Panc1 (cell line): ENCODE results near the gene EIF2B2. TPM values are rescaled to one million over a fixed set of nuclear protein-coding genes. Genes with fewer than 3 reads are reported as not detected.

Experiments
- ATAC-seq: fragments of 200-7000 bp; cut with Tn5 transposase; 2 replicates; pipeline ENCODE4 v1.9.1; 2020; ENCODE audit warnings: mild to moderate bottlenecking, moderate library complexity
- BruUV-seq: library from RNA; stranded (reverse); fragments of 400-500 nt; replicated peaks from 2 replicates; lab custom pipeline; 2021; lab: Mats Ljungman, UMichigan
- CTCF ChIA-PET: fragments of 300-600 bp; sonication (Branson Sonifier 250); formaldehyde crosslinking; loops from one replicate; lab custom pipeline; 2022; ENCODE audit warnings: antibody characterized with exemption; lab: Charles Lee
- POLR2A ChIA-PET: fragments of 300-600 bp; sonication (Branson Sonifier 250); formaldehyde crosslinking; loops from one replicate; lab custom pipeline; 2022; ENCODE audit warnings: antibody characterized with exemption; lab: Charles Lee
- DNase-seq: peaks from one replicate; pipeline ENCODE4 v3.0.0-alpha.2; 2010; ENCODE audit warnings: low read depth, low spot score
- H3K27ac ChIP-seq: 2 replicates; pipeline ENCODE4 v1.5.1; 2011; ENCODE audit warnings: mild to moderate bottlenecking, low read length, inconsistent platforms
- H3K27me3 ChIP-seq: fragments of 200-500 bp; sonication (Bioruptor generic); 2 replicates; pipeline ENCODE4 v1.6.0; 2014; ENCODE audit warnings: low read length, inconsistent platforms; ENCODE audit not compliant: control insufficient read depth, insufficient read depth
- H3K36me3 ChIP-seq: fragments of 200-500 bp; sonication (Bioruptor generic); 2 replicates; pipeline ENCODE4 v1.5.1; 2014; ENCODE audit warnings: inconsistent platforms, mild to moderate bottlenecking, low read length, moderate library complexity; ENCODE audit not compliant: control insufficient read depth, insufficient read depth
- H3K4me1 ChIP-seq: 2 replicates; pipeline ENCODE4 v1.5.1; 2011; ENCODE audit warnings: inconsistent platforms, mild to moderate bottlenecking, low read length, moderate library complexity; ENCODE audit not compliant: control insufficient read depth, insufficient read depth
- H3K4me3 ChIP-seq, 2 experiments: 2 replicates each; pipeline ENCODE4 v1.5.1; 2011 to 2012; ENCODE audit warnings: low read depth in 2 of 2, low read length in 2 of 2, mild to moderate bottlenecking in 2 of 2, inconsistent platforms in 1 of 2, moderate library complexity in 1 of 2
- H3K9me3 ChIP-seq: fragments of 200-500 bp; sonication (Bioruptor generic); 2 replicates; pipeline ENCODE4 v1.5.1; 2014; ENCODE audit warnings: low read depth, mild to moderate bottlenecking, inconsistent platforms, low read length, moderate library complexity; ENCODE audit not compliant: control insufficient read depth, insufficient read depth
- CTCF ChIP-seq: fragments of 450-650 bp; IDR thresholded peaks from 2 replicates; pipeline ENCODE4 v1.5.1; 2017; ENCODE audit warnings: mild to moderate bottlenecking
- POLR2AphosphoS5 ChIP-seq: IDR thresholded peaks from 2 replicates; pipeline ENCODE4 v1.6.1; 2012; ENCODE audit warnings: mild to moderate bottlenecking, low read depth, low read length, moderate library complexity
- REST ChIP-seq, 2 experiments: IDR thresholded peaks; 2 replicates each; pipeline ENCODE4 v1.6.1; 2011 to 2012; ENCODE audit warnings: low read depth in 2 of 2, control low read depth in 1 of 2, low read length in 1 of 2, mild to moderate bottlenecking in 1 of 2, moderate library complexity in 1 of 2; ENCODE audit not compliant: insufficient read depth in 1 of 2
- SIN3A ChIP-seq: IDR thresholded peaks from 2 replicates; pipeline ENCODE4 v1.6.1; 2012; ENCODE audit warnings: low read depth, mild to moderate bottlenecking, low read length, moderate library complexity, borderline replicate concordance; ENCODE audit not compliant: insufficient read depth
- TCF7L2 ChIP-seq: IDR thresholded peaks from 2 replicates; pipeline ENCODE4 v1.6.1; 2011; ENCODE audit warnings: mild to moderate bottlenecking, low read depth, low read length, inconsistent platforms
- in situ Hi-C: cut with HindIII; loops from 2 replicates; pipeline ENCODE4 v1.10.0; 2016; ENCODE audit warnings: low sequenced_read_pairs, low pct_unique_long_range_greater_than_20kb
- intact Hi-C: fragments of 100-400 bp; cut with micrococcal nuclease; formaldehyde crosslinking; loops from one replicate; pipeline ENCODE4 v1.10.0; 2022; ENCODE audit not compliant: unreplicated experiment
- total RNA-seq: library from RNA; stranded (reverse); gene quantifications from one replicate; pipeline ENCODE4 v1.2.1, GENCODE V29; 2021; ENCODE audit not compliant: unreplicated experiment

Gene EIF2B2
- total RNA-seq, 1 experiment from 2014 or later: 37.5 TPM

GRCh38 chr14:75051556-75051899 lies 48.8 kb downstream of the EIF2B2 start:
- Histone ChIP-seq H3K9me3 (no peaks in the 10 kb centered on the region), H3K36me3 (no peaks in the 10 kb centered on the region), H3K27ac (peak overlapping the region; percentile 85), H3K27me3 (no peaks in the 10 kb centered on the region), H3K4me1 (no peaks in the 10 kb centered on the region), H3K4me3 (peak overlapping the region; percentile 57 to 65)
- ATAC-seq (peak; percentile 41; the same call in 1 of the 2 replicates), DNase-seq (no peak)
- TF ChIP-seq POLR2AphosphoS5 (no peak), REST (IDR thresholded peaks at IDR 0.05; ENCODE audit: insufficient read depth in 1 of 2, low read depth in 2 of 2, low read length in 1 of 2) (no peak), TCF7L2 (no peak), SIN3A (no peak), CTCF (no peak)
- no TSS peak for BruUV-seq
- in situ Hi-C loops (no loop called here), intact Hi-C loops (no loop called here)
- POLR2A ChIA-PET: interaction anchor here (0.6 to 0.7 kb wide), 4 partner anchors 11 to 1963 kb away, joined by 3 to 12 read pairs (median 6); no protein-coding TSS in a partner anchor
- CTCF ChIA-PET: interaction anchor here (0.7 kb wide), 2 partner anchors 47 to 171 kb away, joined by 3 to 7 read pairs; no protein-coding TSS in a partner anchor

GRCh38 chr14:75053396-75054291 lies 50.9 kb downstream of the EIF2B2 start:
- DNase-seq (no peak), ATAC-seq (no peak)
- Histone ChIP-seq H3K9me3 (no peaks in the 10 kb centered on the region), H3K4me1 (no peaks in the 10 kb centered on the region), H3K27me3 (no peaks in the 10 kb centered on the region), H3K4me3 (no peak overlapping the region), H3K27ac (no peak overlapping the region), H3K36me3 (no peaks in the 10 kb centered on the region)
- ChIA-PET CTCF (no interaction called here), POLR2A (no interaction called here)
- no TSS peak for BruUV-seq
- in situ Hi-C loops: no loop called here
- no peak for TF ChIP-seq POLR2AphosphoS5
- no peak for TF ChIP-seq REST (IDR thresholded peaks at IDR 0.05; ENCODE audit: insufficient read depth in 1 of 2, low read depth in 2 of 2, low read length in 1 of 2)
- no peak for TF ChIP-seq CTCF
- TF ChIP-seq TCF7L2: no peak
- no peak for TF ChIP-seq SIN3A
- intact Hi-C loops: no loop called here
